Cardiac muscle cell (in vitro differentiated cells and primary cell): ENCODE measurements around the gene NEK2. TPM values are rescaled to one million over a fixed set of nuclear protein-coding genes. Genes with fewer than 3 reads are reported as not detected.

Experiments used
- DNase-seq, 2 donors: peaks; one replicate each; pipeline versions ENCODE4 v3.0.0 to v3.0.0-alpha.2; 2010 to 2017; ENCODE audit warnings: low read depth in 1 of 2, low spot score in 1 of 2
- H3K27ac ChIP-seq: fragments of 200-600 bp; sonication (generic); 2 replicates; pipeline ENCODE4 v1.5.1; 2016
- H3K27me3 ChIP-seq: fragments of 200-600 bp; sonication (generic); 2 replicates; pipeline ENCODE4 v1.6.0; 2016; ENCODE audit warnings: control low read depth
- H3K36me3 ChIP-seq: fragments of 200-600 bp; sonication (generic); 2 replicates; pipeline ENCODE4 v1.5.1; 2016; ENCODE audit warnings: control low read depth
- H3K4me1 ChIP-seq: fragments of 200-600 bp; sonication (generic); 2 replicates; pipeline ENCODE4 v1.8.1; 2017; ENCODE audit warnings: low read depth, mild to moderate bottlenecking, mixed run types
- H3K4me3 ChIP-seq: fragments of 200-600 bp; sonication (generic); 2 replicates; pipeline ENCODE4 v1.5.1; 2016; ENCODE audit warnings: mild to moderate bottlenecking
- H3K9me3 ChIP-seq: fragments of 200-600 bp; sonication (generic); 2 replicates; pipeline ENCODE4 v1.5.1; 2017; ENCODE audit warnings: low read depth, mild to moderate bottlenecking, control low read depth
- CTCF ChIP-seq: IDR thresholded peaks from 2 replicates; pipeline ENCODE4 v1.5.1; 2012; ENCODE audit warnings: low read depth, mild to moderate bottlenecking, low read length
- polyA plus RNA-seq: library from polyadenylated mRNA; unstranded; fragments of >200 nt; fragmentation: Nextera tagmentation; extraction: Ambion mirVana; gene quantifications from 2 replicates; pipeline ENCODE4 v1.2.1, GENCODE V29; 2016
- total RNA-seq: library from RNA; depleted of rRNA; stranded (reverse); fragments of >200 nt; gene quantifications from 2 replicates; pipeline ENCODE4 v1.2.3, GENCODE V29; 2016

NEK2 gene
- total and polyA plus RNA-seq, 2 experiments from 2014 or later = 6.7 to 51.2 TPM

- no peak for DNase-seq
- no peak overlapping the region for H3K4me3 ChIP-seq
- no peaks in the 10 kb centered on the region for H3K36me3 ChIP-seq
- TF ChIP-seq CTCF = no peak
- peaks cover 20% of the 10 kb centered on the region for H3K4me1 ChIP-seq
- no peaks in the 10 kb centered on the region for H3K27me3 ChIP-seq
- H3K27ac ChIP-seq = no peak overlapping the region
- H3K9me3 ChIP-seq = no peaks in the 10 kb centered on the region
Measured at GRCh38 chr1:211633524-211633846, 41.9 kb downstream of the NEK2 start.

GRCh38 chr1:211632808-211633523 lies 42.5 kb downstream of the NEK2 start:
- no peaks in the 10 kb centered on the region for H3K9me3 ChIP-seq
- H3K27ac ChIP-seq = no peak overlapping the region
- no peaks in the 10 kb centered on the region for H3K27me3 ChIP-seq
- no peaks in the 10 kb centered on the region for H3K36me3 ChIP-seq
- H3K4me3 ChIP-seq = no peak overlapping the region
- no peak for TF ChIP-seq CTCF
- peaks cover 20% of the 10 kb centered on the region for H3K4me1 ChIP-seq
- peak in 1 of 2 donors; percentile 88 for DNase-seq

- H3K27ac ChIP-seq = no peak overlapping the region
- no peaks in the 10 kb centered on the region for H3K27me3 ChIP-seq
- H3K36me3 ChIP-seq = no peaks in the 10 kb centered on the region
- H3K4me1 ChIP-seq = peaks cover 24% of the 10 kb centered on the region
- no peaks in the 10 kb centered on the region for H3K9me3 ChIP-seq
- peak in 1 of 2 donors; percentile 29 for DNase-seq
- TF ChIP-seq CTCF = no peak
- no peak overlapping the region for H3K4me3 ChIP-seq
Measured at GRCh38 chr1:211632117-211632807, 43.2 kb downstream of the NEK2 start.

GRCh38 chr1:211631168-211631567 lies 44.3 kb downstream of the NEK2 start:
- H3K4me3 ChIP-seq = no peak overlapping the region
- no peaks in the 10 kb centered on the region for H3K9me3 ChIP-seq
- peak overlapping the region; percentile 58 for H3K27ac ChIP-seq
- H3K36me3 ChIP-seq = no peaks in the 10 kb centered on the region
- peaks cover 31% of the 10 kb centered on the region for H3K4me1 ChIP-seq
- no peaks in the 10 kb centered on the region for H3K27me3 ChIP-seq
- DNase-seq = no peak
- TF ChIP-seq CTCF = no peak

GRCh38 chr1:211630236-211631081 lies 45.0 kb downstream of the NEK2 start:
- DNase-seq = peak; percentile 70
- Histone ChIP-seq H3K4me1 (peaks cover 31% of the 10 kb centered on the region), H3K27me3 (no peaks in the 10 kb centered on the region), H3K4me3 (no peak overlapping the region), H3K27ac (peak overlapping the region; percentile 42), H3K9me3 (no peaks in the 10 kb centered on the region), H3K36me3 (no peaks in the 10 kb centered on the region)
- TF ChIP-seq CTCF = peak; percentile 27
